GM12872 (cell line): ENCODE data around the gene WDR27.

Experiments
- CTCF ChIP-seq: IDR thresholded peaks from 3 replicates; pipeline ENCODE4 v1.5.1; 2011; ENCODE audit warnings: low read depth, mild to moderate bottlenecking, low read length, moderate library complexity; ENCODE audit not compliant: insufficient read depth

The WDR27 gene

GRCh38 chr6:169689287-169689686 is 12.5 kb downstream of the WDR27 start:
- TF ChIP-seq CTCF, result no peak

- no peak for TF ChIP-seq CTCF
Observed at GRCh38 chr6:169685860-169686259, 16.0 kb downstream of the WDR27 start.

GRCh38 chr6:169684056-169684455 is 17.8 kb downstream of the WDR27 start:
- TF ChIP-seq CTCF, result no peak

- no peak for TF ChIP-seq CTCF
Observed at GRCh38 chr6:169678342-169678741, 23.5 kb downstream of the WDR27 start.

GRCh38 chr6:169677096-169677495 is 24.7 kb downstream of the WDR27 start:
- TF ChIP-seq CTCF, result no peak

- no peak for TF ChIP-seq CTCF
Observed at GRCh38 chr6:169675011-169675410, 26.8 kb downstream of the WDR27 start.

- TF ChIP-seq CTCF, result no peak
Observed at GRCh38 chr6:169671563-169671962, 30.3 kb downstream of the WDR27 start.

GRCh38 chr6:169669889-169670288 is 31.9 kb downstream of the WDR27 start:
- TF ChIP-seq CTCF, result no peak
